HCT116 (cell line): ENCODE measurements around the gene RIPOR2. TPM values are rescaled to one million over a fixed set of nuclear protein-coding genes. Genes with fewer than 3 reads are reported as not detected.

Experiments
- ATAC-seq: fragments of 200-7000 bp; cut with Tn5 transposase; 2 replicates; pipeline ENCODE4 v1.9.1; 2020; ENCODE audit warnings: mild to moderate bottlenecking, moderate library complexity
- BruUV-seq: library from RNA; stranded (reverse); fragments of 400-500 nt; replicated peaks from 2 replicates; lab custom pipeline; 2021; lab: Mats Ljungman, UMichigan
- CTCF ChIA-PET: fragments of 300-600 bp; sonication (Branson Sonifier 250); formaldehyde crosslinking; loops from one replicate; lab custom pipeline; 2021; ENCODE audit warnings: antibody characterized with exemption; lab: Charles Lee
- POLR2A ChIA-PET: fragments of 300-600, 350-600 bp; sonication (Branson Sonifier 250); formaldehyde crosslinking; loops from one replicate; lab custom pipeline; 2021; ENCODE audit warnings: antibody characterized with exemption; lab: Charles Lee
- RAD21 ChIA-PET, 2 experiments: fragments of 300-600 bp; sonication (Branson Sonifier 250); formaldehyde crosslinking; loops; one replicate each; lab custom pipeline; 2023; ENCODE audit warnings: low total read pairs in 2 of 2; ENCODE audit not compliant: uncharacterized antibody in 2 of 2, unreplicated experiment in 2 of 2, low non-redundant PET in 1 of 2; lab: Charles Lee
- DNase-seq: peaks from one replicate; pipeline ENCODE4 v3.0.0-alpha.2; 2010; ENCODE audit warnings: low read depth, low spot score
- H2AFZ ChIP-seq: fragments of 200-600 bp; shearing (Covaris generic), sonication (generic); 2 replicates; pipeline ENCODE4 v1.6.1; 2017; ENCODE audit warnings: low read depth, mixed run types, mixed read lengths, antibody characterized with exemption, low read length; ENCODE audit not compliant: poor library complexity, severe bottlenecking
- H3K27ac ChIP-seq: 2 replicates; pipeline ENCODE4 v1.5.1; 2012; ENCODE audit warnings: low read depth, low read length
- H3K27me3 ChIP-seq: fragments of 200-600 bp; sonication (generic); 2 replicates; pipeline ENCODE4 v1.6.1; 2016; ENCODE audit warnings: mixed run types, low read length, mixed read lengths; ENCODE audit not compliant: insufficient read depth
- H3K36me3 ChIP-seq, 2 experiments: fragments of 200-500 bp in 1 of 2; fragments of 200-600 bp in 1 of 2; sonication (Bioruptor generic) in 1 of 2; sonication (generic) in 1 of 2; 2 replicates each; pipeline versions ENCODE4 v1.5.1 to v1.6.1; 2014 to 2016; ENCODE audit warnings: low read length in 2 of 2, inconsistent platforms in 1 of 2, mixed read lengths in 1 of 2, mixed run types in 1 of 2; ENCODE audit not compliant: insufficient read depth in 2 of 2, control insufficient read depth in 1 of 2
- H3K4me1 ChIP-seq, 2 experiments: fragments of 200-600 bp in 1 of 2; sonication (generic) in 1 of 2; 2 replicates each; pipeline versions ENCODE4 v1.5.1 to v1.6.1; 2012 to 2017; ENCODE audit warnings: low read length in 2 of 2, inconsistent platforms in 1 of 2, mild to moderate bottlenecking in 1 of 2, mixed read lengths in 1 of 2, mixed run types in 1 of 2, moderate library complexity in 1 of 2; ENCODE audit not compliant: insufficient read depth in 2 of 2, control insufficient read depth in 1 of 2
- H3K4me2 ChIP-seq: fragments of 200-600 bp; sonication (generic); 2 replicates; pipeline ENCODE4 v1.6.1; 2017; ENCODE audit warnings: mixed run types, low read length, mixed read lengths
- H3K4me3 ChIP-seq, 2 experiments: fragments of 200-600 bp in 1 of 2; sonication (generic) in 1 of 2; replicated peaks in 1 of 2; 2 replicates each; pipeline ENCODE4 v1.5.1; 2011 to 2016; ENCODE audit warnings: low read length in 2 of 2, control low read depth in 1 of 2, low read depth in 1 of 2, mild to moderate bottlenecking in 1 of 2, mixed read lengths in 1 of 2, mixed run types in 1 of 2
- H3K79me2 ChIP-seq: fragments of 200-600 bp; sonication (generic); 2 replicates; pipeline ENCODE4 v1.6.1; 2017; ENCODE audit warnings: mild to moderate bottlenecking, mixed run types, low read length, moderate library complexity, mixed read lengths; ENCODE audit not compliant: insufficient read depth
- H3K9ac ChIP-seq: fragments of 200-600 bp; sonication (generic); 2 replicates; pipeline ENCODE4 v1.6.1; 2016; ENCODE audit warnings: low read length, mixed read lengths
- H3K9me2 ChIP-seq: fragments of 200-600 bp; sonication (generic), shearing (Covaris generic); 2 replicates; pipeline ENCODE4 v1.6.1; 2017; ENCODE audit warnings: mixed run types, mild to moderate bottlenecking, moderate library complexity; ENCODE audit not compliant: insufficient read depth
- H3K9me3 ChIP-seq, 2 experiments: fragments of 200-500 bp in 1 of 2; fragments of 200-600 bp in 1 of 2; sonication (Bioruptor generic) in 1 of 2; sonication (generic) in 1 of 2; 2 replicates each; pipeline ENCODE4 v1.6.1; 2014 to 2017; ENCODE audit warnings: low read length in 2 of 2, mixed read lengths in 2 of 2, inconsistent platforms in 1 of 2, low read depth in 1 of 2, mild to moderate bottlenecking in 1 of 2, mixed run types in 1 of 2, moderate library complexity in 1 of 2; ENCODE audit not compliant: control insufficient read depth in 1 of 2, insufficient read depth in 1 of 2
- H4K20me1 ChIP-seq: fragments of 200-600 bp; sonication (generic), shearing (Covaris generic); 2 replicates; pipeline ENCODE4 v1.6.1; 2017; ENCODE audit warnings: mixed run types, mild to moderate bottlenecking, moderate library complexity; ENCODE audit not compliant: insufficient read depth
- ATF3 ChIP-seq: IDR thresholded peaks from 2 replicates; pipeline ENCODE4 v1.6.1; 2012
- CBX3 ChIP-seq: IDR thresholded peaks from 2 replicates; pipeline ENCODE4 v1.6.1; 2012; ENCODE audit warnings: low read depth
- CEBPB ChIP-seq: IDR thresholded peaks from 2 replicates; pipeline ENCODE4 v1.6.1; 2012; ENCODE audit warnings: low read depth
- EGR1 ChIP-seq: IDR thresholded peaks from 2 replicates; pipeline ENCODE4 v1.6.1; 2012; ENCODE audit warnings: low read depth
- ELF1 ChIP-seq: IDR thresholded peaks from 2 replicates; pipeline ENCODE4 v1.6.1; 2012; ENCODE audit warnings: low read depth, borderline replicate concordance
- EZH2 ChIP-seq: fragments of 200-600 bp; sonication (generic); IDR thresholded peaks from 2 replicates; pipeline ENCODE4 v1.6.1; 2017; ENCODE audit warnings: antibody characterized with exemption, mixed run types
- EZH2phosphoT487 ChIP-seq: fragments of 200-600 bp; IDR thresholded peaks from 2 replicates; pipeline ENCODE4 v1.6.1; 2018; ENCODE audit warnings: antibody characterized with exemption, borderline replicate concordance
- JUND ChIP-seq: IDR thresholded peaks from 2 replicates; pipeline ENCODE4 v1.6.1; 2012
- POLR2A ChIP-seq: IDR thresholded peaks from 2 replicates; pipeline ENCODE4 v1.7.0; 2011; ENCODE audit warnings: borderline replicate concordance; ENCODE audit not compliant: insufficient read depth, insufficient read length; ENCODE audit errors: extremely low read depth
- POLR2AphosphoS5 ChIP-seq: IDR thresholded peaks from 2 replicates; pipeline ENCODE4 v1.6.1; 2011; ENCODE audit warnings: mild to moderate bottlenecking, low read depth, low read length, moderate library complexity
- RAD21 ChIP-seq: IDR thresholded peaks from 2 replicates; pipeline ENCODE4 v1.6.1; 2012; ENCODE audit warnings: low read depth, mild to moderate bottlenecking
- SIN3A ChIP-seq: IDR thresholded peaks from 2 replicates; pipeline ENCODE4 v1.6.1; 2012; ENCODE audit warnings: low read depth
- SRF ChIP-seq: IDR thresholded peaks from 2 replicates; pipeline ENCODE4 v1.6.1; 2012; ENCODE audit warnings: low read depth
- TCF7L2 ChIP-seq: IDR thresholded peaks from 2 replicates; pipeline ENCODE4 v1.7.0; 2011; ENCODE audit warnings: borderline replicate concordance, inconsistent platforms; ENCODE audit not compliant: insufficient read depth, insufficient read length; ENCODE audit errors: extremely low read depth
- ZBTB33 ChIP-seq: IDR thresholded peaks from 2 replicates; pipeline ENCODE4 v1.6.1; 2011; ENCODE audit warnings: mild to moderate bottlenecking, low read length, moderate library complexity; ENCODE audit not compliant: insufficient replicate concordance; ENCODE audit errors: extremely low read depth
- ZFX ChIP-seq: fragments of 450-650 bp; IDR thresholded peaks from 2 replicates; pipeline ENCODE4 v1.6.1; 2017
- ZNF274 ChIP-seq: fragments of 200-500 bp; sonication (Bioruptor generic); IDR thresholded peaks from 2 replicates; pipeline ENCODE4 v1.6.1; 2014; ENCODE audit warnings: mild to moderate bottlenecking, low read depth, low read length, inconsistent platforms
- intact Hi-C: fragments of 100-400 bp; cut with micrococcal nuclease; formaldehyde crosslinking; loops from 2 replicates; pipeline ENCODE4 v1.10.0; 2022
- total RNA-seq: library from RNA; stranded (reverse); gene quantifications from one replicate; pipeline ENCODE4 v1.2.1, GENCODE V29; 2021; ENCODE audit not compliant: unreplicated experiment
- TF ChIP-seq, protein P1 (sequence below): IDR thresholded peaks from 2 replicates; pipeline ENCODE4 v1.6.1; 2012; ENCODE audit warnings: low read depth
- TF ChIP-seq, protein P2 (sequence below): IDR thresholded peaks from 2 replicates; pipeline ENCODE4 v1.6.1; 2012

The RIPOR2 gene
- total RNA-seq, 1 experiment from 2014 or later: 0.44 TPM

- H2AFZ ChIP-seq: no peak overlapping the region
- ATAC-seq: no peak
- H3K4me1 ChIP-seq: no peaks in the 10 kb centered on the region
- no peak overlapping the region for H3K9ac ChIP-seq
- H3K9me3 ChIP-seq: no peaks in the 10 kb centered on the region
- H3K9me2 ChIP-seq: no peaks in the 10 kb centered on the region
- no peaks in the 10 kb centered on the region for H4K20me1 ChIP-seq
- no peak overlapping the region for H3K4me3 ChIP-seq
- H3K4me2 ChIP-seq: no peak overlapping the region
- no peaks in the 10 kb centered on the region for H3K79me2 ChIP-seq
- no peak for DNase-seq
- H3K27ac ChIP-seq: no peak overlapping the region
- intact Hi-C loops: no loop called here
- RAD21 ChIA-PET: interaction anchor here in 1 of 2 experiments (0.7 kb wide), 1 partner anchor 90 kb away, joined by 3 read pairs; no protein-coding TSS in a partner anchor
- H3K36me3 ChIP-seq: no peaks in the 10 kb centered on the region
- no TSS peak for BruUV-seq
- TF ChIP-seq TCF7L2 (no peak), ELF1 (no peak), EZH2phosphoT487 (no peak), POLR2A (no peak), ZBTB33 (no peak), ATF3 (no peak), ZFX (no peak), EGR1 (no peak), EZH2 (no peak), POLR2AphosphoS5 (no peak), ZNF274 (no peak), SRF (no peak), SIN3A (no peak), CEBPB (no peak), CBX3 (no peak), JUND (no peak), RAD21 (no peak)
- TF ChIP-seq, protein P1, sequence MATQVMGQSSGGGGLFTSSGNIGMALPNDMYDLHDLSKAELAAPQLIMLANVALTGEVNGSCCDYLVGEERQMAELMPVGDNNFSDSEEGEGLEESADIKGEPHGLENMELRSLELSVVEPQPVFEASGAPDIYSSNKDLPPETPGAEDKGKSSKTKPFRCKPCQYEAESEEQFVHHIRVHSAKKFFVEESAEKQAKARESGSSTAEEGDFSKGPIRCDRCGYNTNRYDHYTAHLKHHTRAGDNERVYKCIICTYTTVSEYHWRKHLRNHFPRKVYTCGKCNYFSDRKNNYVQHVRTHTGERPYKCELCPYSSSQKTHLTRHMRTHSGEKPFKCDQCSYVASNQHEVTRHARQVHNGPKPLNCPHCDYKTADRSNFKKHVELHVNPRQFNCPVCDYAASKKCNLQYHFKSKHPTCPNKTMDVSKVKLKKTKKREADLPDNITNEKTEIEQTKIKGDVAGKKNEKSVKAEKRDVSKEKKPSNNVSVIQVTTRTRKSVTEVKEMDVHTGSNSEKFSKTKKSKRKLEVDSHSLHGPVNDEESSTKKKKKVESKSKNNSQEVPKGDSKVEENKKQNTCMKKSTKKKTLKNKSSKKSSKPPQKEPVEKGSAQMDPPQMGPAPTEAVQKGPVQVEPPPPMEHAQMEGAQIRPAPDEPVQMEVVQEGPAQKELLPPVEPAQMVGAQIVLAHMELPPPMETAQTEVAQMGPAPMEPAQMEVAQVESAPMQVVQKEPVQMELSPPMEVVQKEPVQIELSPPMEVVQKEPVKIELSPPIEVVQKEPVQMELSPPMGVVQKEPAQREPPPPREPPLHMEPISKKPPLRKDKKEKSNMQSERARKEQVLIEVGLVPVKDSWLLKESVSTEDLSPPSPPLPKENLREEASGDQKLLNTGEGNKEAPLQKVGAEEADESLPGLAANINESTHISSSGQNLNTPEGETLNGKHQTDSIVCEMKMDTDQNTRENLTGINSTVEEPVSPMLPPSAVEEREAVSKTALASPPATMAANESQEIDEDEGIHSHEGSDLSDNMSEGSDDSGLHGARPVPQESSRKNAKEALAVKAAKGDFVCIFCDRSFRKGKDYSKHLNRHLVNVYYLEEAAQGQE: no peak
- TF ChIP-seq, protein P2, sequence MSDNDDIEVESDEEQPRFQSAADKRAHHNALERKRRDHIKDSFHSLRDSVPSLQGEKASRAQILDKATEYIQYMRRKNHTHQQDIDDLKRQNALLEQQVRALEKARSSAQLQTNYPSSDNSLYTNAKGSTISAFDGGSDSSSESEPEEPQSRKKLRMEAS: no peak
- TF ChIP-seq, all 23 proteins: peak for 0
- POLR2A ChIA-PET: no interaction called here
- CTCF ChIA-PET: no interaction called here
- peaks cover 8% of the 10 kb centered on the region; the same call in 1 of the 2 replicates for H3K27me3 ChIP-seq
Observed at GRCh38 chr6:24927985-24928745, 7.6 kb downstream of the RIPOR2 start.
